ENCODE results near the gene HOXB5. TPM values are rescaled to one million over a fixed set of nuclear protein-coding genes. Genes with fewer than 3 reads are reported as not detected.

HOXB5 gene
- polyA plus RNA-seq, 4 donors: 5.8 to 9.8 TPM; not detected in 2

- 9 to 20% (median 15%) methylated on average over 34 of the region's 34 CpGs for WGBS, 3 donors
- peaks cover 6 to 99% (median 8%) of the 10 kb centered on the region in 3 donors for H3K27me3 ChIP-seq (ENCODE audit: control insufficient read depth in 3 of 3, insufficient read depth in 3 of 3, low read length in 3 of 3)
- H3K36me3 ChIP-seq (ENCODE audit: control insufficient read depth in 3 of 3, insufficient read depth in 2 of 3, low read depth in 1 of 3, low read length in 3 of 3): peaks cover 0 to 10% (median 0%) of the 10 kb centered on the region in 3 donors
- peaks cover 0 to 41% (median 2%) of the 10 kb centered on the region in 3 donors for H3K4me1 ChIP-seq (ENCODE audit: control insufficient read depth in 3 of 3, insufficient read depth in 2 of 3, low read depth in 1 of 3, low read length in 2 of 3)
- no peak for FAIRE-seq
- H3K9me3 ChIP-seq (ENCODE audit: control insufficient read depth in 2 of 2, insufficient read depth in 1 of 2, low read depth in 1 of 2, low read length in 1 of 2): peaks cover 0 to 3% of the 10 kb centered on the region in 2 donors
- peak overlapping the region in 2 of 3 donors; percentile 89 to 91 for H3K27ac ChIP-seq (ENCODE audit: low read depth in 1 of 3, low read length in 2 of 3)
- no peak for DNase-seq
- peak overlapping the region in 1 of 3 donors; percentile 52 for H3K4me3 ChIP-seq (ENCODE audit: low read depth in 1 of 3, low read length in 3 of 3)
Observed at GRCh38 chr17:48586355-48587258, 7.0 kb downstream of the HOXB5 start.

- Histone ChIP-seq H3K9me3 (ENCODE audit: control insufficient read depth in 2 of 2, insufficient read depth in 1 of 2, low read depth in 1 of 2, low read length in 1 of 2) (peaks cover 0 to 3% of the 10 kb centered on the region in 2 donors), H3K4me1 (ENCODE audit: control insufficient read depth in 3 of 3, insufficient read depth in 2 of 3, low read depth in 1 of 3, low read length in 2 of 3) (peaks cover 0 to 31% (median 2%) of the 10 kb centered on the region in 3 donors), H3K27ac (ENCODE audit: low read depth in 1 of 3, low read length in 2 of 3) (peak overlapping the region in 2 of 3 donors; percentile 12 to 32), H3K4me3 (ENCODE audit: low read depth in 1 of 3, low read length in 3 of 3) (no peak overlapping the region), H3K36me3 (ENCODE audit: control insufficient read depth in 3 of 3, insufficient read depth in 2 of 3, low read depth in 1 of 3, low read length in 3 of 3) (no peaks in the 10 kb centered on the region), H3K27me3 (ENCODE audit: control insufficient read depth in 3 of 3, insufficient read depth in 3 of 3, low read length in 3 of 3) (peaks cover 6 to 99% (median 9%) of the 10 kb centered on the region in 3 donors)
- FAIRE-seq: no peak
- WGBS, 3 donors: 14 to 42% (median 31%) methylated on average over 2 of the region's 2 CpGs
- no peak for DNase-seq
Observed at GRCh38 chr17:48584223-48584741, 9.3 kb downstream of the HOXB5 start.

GRCh38 chr17:48583708-48584222, 9.8 kb downstream of the HOXB5 start:
- Histone ChIP-seq H3K4me1 (ENCODE audit: control insufficient read depth in 3 of 3, insufficient read depth in 2 of 3, low read depth in 1 of 3, low read length in 2 of 3) (peaks cover 0 to 30% (median 2%) of the 10 kb centered on the region in 3 donors), H3K9me3 (ENCODE audit: control insufficient read depth in 2 of 2, insufficient read depth in 1 of 2, low read depth in 1 of 2, low read length in 1 of 2) (peaks cover 0 to 3% of the 10 kb centered on the region in 2 donors), H3K4me3 (ENCODE audit: low read depth in 1 of 3, low read length in 3 of 3) (no peak overlapping the region)

GRCh38 chr17:48582750-48583069, 10.9 kb downstream of the HOXB5 start:
- peak overlapping the region in 1 of 3 donors; percentile 51 for H3K4me3 ChIP-seq (ENCODE audit: low read depth in 1 of 3, low read length in 3 of 3)
- peaks cover 0 to 3% of the 10 kb centered on the region in 2 donors for H3K9me3 ChIP-seq (ENCODE audit: control insufficient read depth in 2 of 2, insufficient read depth in 1 of 2, low read depth in 1 of 2, low read length in 1 of 2)
- H3K27ac ChIP-seq (ENCODE audit: low read depth in 1 of 3, low read length in 2 of 3): peak overlapping the region in 2 of 3 donors; percentile 75 to 98
- H3K36me3 ChIP-seq (ENCODE audit: control insufficient read depth in 3 of 3, insufficient read depth in 2 of 3, low read depth in 1 of 3, low read length in 3 of 3): no peaks in the 10 kb centered on the region
- DNase-seq (no peak), FAIRE-seq (no peak)
- peaks cover 0 to 30% (median 2%) of the 10 kb centered on the region in 3 donors for H3K4me1 ChIP-seq (ENCODE audit: control insufficient read depth in 3 of 3, insufficient read depth in 2 of 3, low read depth in 1 of 3, low read length in 2 of 3)
- peaks cover 6 to 97% (median 12%) of the 10 kb centered on the region in 3 donors for H3K27me3 ChIP-seq (ENCODE audit: control insufficient read depth in 3 of 3, insufficient read depth in 3 of 3, low read length in 3 of 3)
- 17 to 41% (median 22%) methylated on average over 7 of the region's 7 CpGs for WGBS, 3 donors

More at GRCh38 chr17:48583708-48584222, 9.8 kb downstream of the HOXB5 start:
- H3K27me3 ChIP-seq (ENCODE audit: control insufficient read depth in 3 of 3, insufficient read depth in 3 of 3, low read length in 3 of 3): peaks cover 6 to 99% (median 12%) of the 10 kb centered on the region in 3 donors
- H3K27ac ChIP-seq (ENCODE audit: low read depth in 1 of 3, low read length in 2 of 3): peak overlapping the region in 2 of 3 donors; percentile 32 to 98
- H3K36me3 ChIP-seq (ENCODE audit: control insufficient read depth in 3 of 3, insufficient read depth in 2 of 3, low read depth in 1 of 3, low read length in 3 of 3): no peaks in the 10 kb centered on the region
- FAIRE-seq: no peak
- DNase-seq: no peak
- WGBS, 3 donors: 23 to 58% (median 37%) methylated on average over 3 of the region's 3 CpGs

- Histone ChIP-seq H3K4me3 (ENCODE audit: low read depth in 1 of 3, low read length in 3 of 3) (peak overlapping the region in 1 of 3 donors; percentile 43), H3K36me3 (ENCODE audit: control insufficient read depth in 3 of 3, insufficient read depth in 2 of 3, low read depth in 1 of 3, low read length in 3 of 3) (peaks cover 0 to 10% (median 0%) of the 10 kb centered on the region in 3 donors), H3K27ac (ENCODE audit: low read depth in 1 of 3, low read length in 2 of 3) (peak overlapping the region in 2 of 3 donors; percentile 75 to 98), H3K27me3 (ENCODE audit: control insufficient read depth in 3 of 3, insufficient read depth in 3 of 3, low read length in 3 of 3) (peaks cover 6 to 96% (median 10%) of the 10 kb centered on the region in 3 donors), H3K9me3 (ENCODE audit: control insufficient read depth in 2 of 2, insufficient read depth in 1 of 2, low read depth in 1 of 2, low read length in 1 of 2) (peaks cover 0 to under 1% of the 10 kb centered on the region in 2 donors), H3K4me1 (ENCODE audit: control insufficient read depth in 3 of 3, insufficient read depth in 2 of 3, low read depth in 1 of 3, low read length in 2 of 3) (peaks cover 0 to 28% (median 2%) of the 10 kb centered on the region in 3 donors)
- no peak for FAIRE-seq
- 10 to 28% (median 24%) methylated on average over 26 of the region's 26 CpGs for WGBS, 3 donors
- DNase-seq: no peak
Observed at GRCh38 chr17:48579760-48580554, 13.6 kb downstream of the HOXB5 start.

- Histone ChIP-seq H3K27me3 (ENCODE audit: control insufficient read depth in 3 of 3, insufficient read depth in 3 of 3, low read length in 3 of 3) (peaks cover 6 to 96% (median 10%) of the 10 kb centered on the region in 3 donors), H3K4me3 (ENCODE audit: low read depth in 1 of 3, low read length in 3 of 3) (peak overlapping the region in 1 of 3 donors; percentile 43), H3K4me1 (ENCODE audit: control insufficient read depth in 3 of 3, insufficient read depth in 2 of 3, low read depth in 1 of 3, low read length in 2 of 3) (peaks cover 0 to 26% (median 2%) of the 10 kb centered on the region in 3 donors), H3K36me3 (ENCODE audit: control insufficient read depth in 3 of 3, insufficient read depth in 2 of 3, low read depth in 1 of 3, low read length in 3 of 3) (peaks cover 0 to 10% (median 0%) of the 10 kb centered on the region in 3 donors), H3K9me3 (ENCODE audit: control insufficient read depth in 2 of 2, insufficient read depth in 1 of 2, low read depth in 1 of 2, low read length in 1 of 2) (no peaks in the 10 kb centered on the region), H3K27ac (ENCODE audit: low read depth in 1 of 3, low read length in 2 of 3) (peak overlapping the region in 2 of 3 donors; percentile 75 to 76)
- 24 to 29% (median 28%) methylated on average over 7 of the region's 7 CpGs for WGBS, 3 donors
- FAIRE-seq (no peak), DNase-seq (no peak)
Observed at GRCh38 chr17:48579471-48579759, 14.2 kb downstream of the HOXB5 start.

- WGBS, 3 donors: 6 to 17% (median 14%) methylated on average over 43 of the region's 43 CpGs
- DNase-seq: no peak
- Histone ChIP-seq H3K27ac (ENCODE audit: low read depth in 1 of 3, low read length in 2 of 3) (peak overlapping the region in 2 of 3 donors; percentile 75 to 76), H3K4me3 (ENCODE audit: low read depth in 1 of 3, low read length in 3 of 3) (peak overlapping the region in 2 of 3 donors; percentile 43 to 53), H3K27me3 (ENCODE audit: control insufficient read depth in 3 of 3, insufficient read depth in 3 of 3, low read length in 3 of 3) (peaks cover 6 to 96% (median 10%) of the 10 kb centered on the region in 3 donors), H3K36me3 (ENCODE audit: control insufficient read depth in 3 of 3, insufficient read depth in 2 of 3, low read depth in 1 of 3, low read length in 3 of 3) (peaks cover 0 to 12% (median 0%) of the 10 kb centered on the region in 3 donors), H3K9me3 (ENCODE audit: control insufficient read depth in 2 of 2, insufficient read depth in 1 of 2, low read depth in 1 of 2, low read length in 1 of 2) (no peaks in the 10 kb centered on the region), H3K4me1 (ENCODE audit: control insufficient read depth in 3 of 3, insufficient read depth in 2 of 3, low read depth in 1 of 3, low read length in 2 of 3) (peaks cover 0 to 30% (median 2%) of the 10 kb centered on the region in 3 donors)
- no peak for FAIRE-seq
Observed at GRCh38 chr17:48578616-48579470, 14.7 kb downstream of the HOXB5 start.

Measured in small intestine (tissue), 7 donors.